Fibroblast of mammary gland (primary cell): ENCODE data around the gene SMARCC1.
"Not testable (repeated sequence)": the region's sequence is repeated elsewhere in the genome, so short reads cannot be mapped to it uniquely, and the experiment has no call there.

ENCODE experiments used
- DNase-seq: peaks from one replicate; pipeline ENCODE4 v3.0.0-alpha.2; 2010; ENCODE audit warnings: low read depth
- H3K4me3 ChIP-seq: 2 replicates; pipeline ENCODE4 v1.5.1; 2011; ENCODE audit warnings: low read depth, mild to moderate bottlenecking, low read length, moderate library complexity; ENCODE audit not compliant: control insufficient read depth
- TF ChIP-seq, protein P1 (sequence below): conservative IDR thresholded peaks from 2 replicates; pipeline ENCODE4 v1.5.1; 2011; ENCODE audit warnings: low read depth, low read length, inconsistent platforms; ENCODE audit not compliant: control insufficient read depth, insufficient read depth

SMARCC1 gene

DNA sequence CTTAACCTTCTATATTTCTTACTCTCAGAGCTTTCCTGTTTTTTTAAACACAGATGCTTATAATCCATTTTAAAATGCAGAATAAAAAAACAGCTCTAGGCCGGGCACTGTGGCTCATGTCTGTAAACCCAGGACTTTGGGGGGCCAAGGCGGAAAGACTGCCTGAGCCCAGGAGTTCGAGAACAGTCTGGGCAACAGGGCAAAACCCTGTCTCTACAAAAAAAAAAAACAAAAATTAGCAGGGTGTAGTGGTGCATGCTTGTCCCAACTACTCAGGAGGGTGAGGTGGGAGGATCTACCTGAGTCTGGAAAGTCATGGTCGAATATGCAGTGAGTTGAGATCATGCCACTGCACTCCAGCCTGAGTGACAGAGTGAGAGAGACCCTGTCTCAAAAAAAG is 15.5 kb downstream of the SMARCC1 start:
- no peak for DNase-seq
- TF ChIP-seq, protein P1, sequence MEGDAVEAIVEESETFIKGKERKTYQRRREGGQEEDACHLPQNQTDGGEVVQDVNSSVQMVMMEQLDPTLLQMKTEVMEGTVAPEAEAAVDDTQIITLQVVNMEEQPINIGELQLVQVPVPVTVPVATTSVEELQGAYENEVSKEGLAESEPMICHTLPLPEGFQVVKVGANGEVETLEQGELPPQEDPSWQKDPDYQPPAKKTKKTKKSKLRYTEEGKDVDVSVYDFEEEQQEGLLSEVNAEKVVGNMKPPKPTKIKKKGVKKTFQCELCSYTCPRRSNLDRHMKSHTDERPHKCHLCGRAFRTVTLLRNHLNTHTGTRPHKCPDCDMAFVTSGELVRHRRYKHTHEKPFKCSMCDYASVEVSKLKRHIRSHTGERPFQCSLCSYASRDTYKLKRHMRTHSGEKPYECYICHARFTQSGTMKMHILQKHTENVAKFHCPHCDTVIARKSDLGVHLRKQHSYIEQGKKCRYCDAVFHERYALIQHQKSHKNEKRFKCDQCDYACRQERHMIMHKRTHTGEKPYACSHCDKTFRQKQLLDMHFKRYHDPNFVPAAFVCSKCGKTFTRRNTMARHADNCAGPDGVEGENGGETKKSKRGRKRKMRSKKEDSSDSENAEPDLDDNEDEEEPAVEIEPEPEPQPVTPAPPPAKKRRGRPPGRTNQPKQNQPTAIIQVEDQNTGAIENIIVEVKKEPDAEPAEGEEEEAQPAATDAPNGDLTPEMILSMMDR: no peak
- H3K4me3 ChIP-seq: no peak overlapping the region

DNA sequence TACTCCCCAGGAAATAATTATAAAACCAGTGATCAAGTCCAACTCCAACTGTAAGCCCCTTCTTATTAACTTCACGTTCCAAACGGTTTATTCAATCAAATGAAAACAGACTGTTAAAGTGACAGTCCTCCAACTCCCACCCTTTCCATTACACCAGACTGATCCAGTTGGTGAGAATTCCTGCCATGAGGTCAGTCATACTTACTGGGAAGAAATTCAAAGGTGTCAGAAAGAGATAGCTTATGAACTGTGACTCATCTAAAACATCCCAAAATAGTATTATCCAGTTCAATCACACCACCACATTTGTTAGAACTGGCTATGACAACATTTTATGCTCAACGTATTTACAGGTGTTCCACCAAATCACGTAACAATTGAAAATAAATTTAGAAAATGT is 19.5 kb downstream of the SMARCC1 start:
- TF ChIP-seq, protein P1: no peak
- no peak overlapping the region for H3K4me3 ChIP-seq
- DNase-seq: peak; percentile 31

DNA sequence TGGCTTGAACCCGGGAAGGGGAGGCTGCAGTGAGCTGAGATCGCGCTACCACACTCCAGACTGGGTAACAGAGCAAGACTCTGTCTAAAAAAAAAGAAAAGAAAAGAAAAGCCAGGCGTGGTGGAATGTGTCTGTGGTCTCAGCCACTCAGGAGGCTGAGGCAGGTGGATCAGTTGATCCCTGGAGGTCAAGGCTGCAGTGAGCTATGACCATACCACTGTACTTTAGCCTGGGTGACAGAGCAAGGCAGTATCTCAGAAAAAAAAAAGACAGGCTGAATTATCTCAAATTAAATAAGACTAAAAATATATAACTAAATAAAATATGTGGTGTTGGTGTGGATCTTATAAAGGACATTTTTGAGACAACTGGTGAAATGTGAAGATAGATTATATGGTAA is 20.6 kb downstream of the SMARCC1 start:
- no peak overlapping the region for H3K4me3 ChIP-seq
- no peak for DNase-seq
- TF ChIP-seq, protein P1: no peak

DNA sequence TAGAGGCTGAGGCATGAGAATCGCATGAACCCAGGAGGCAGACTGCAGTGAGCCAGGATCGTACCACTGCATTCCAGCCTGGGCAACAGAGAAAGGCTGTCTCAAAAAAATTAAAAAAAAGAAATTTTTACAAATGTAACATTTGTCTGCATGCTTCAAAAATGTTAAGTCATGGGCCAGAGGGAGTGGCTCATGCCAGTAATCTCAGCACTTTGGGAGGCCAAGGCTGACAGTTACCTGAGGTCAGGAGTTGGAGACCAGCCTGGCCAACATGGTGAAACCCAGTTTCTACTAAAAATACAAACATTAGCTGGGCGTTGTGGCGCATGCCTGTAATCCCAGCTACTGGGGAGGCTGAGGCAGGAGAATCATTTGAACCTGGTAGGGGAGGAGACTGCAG is 21.5 kb downstream of the SMARCC1 start:
- H3K4me3 ChIP-seq, DNase-seq: not testable (repeated sequence)

DNA sequence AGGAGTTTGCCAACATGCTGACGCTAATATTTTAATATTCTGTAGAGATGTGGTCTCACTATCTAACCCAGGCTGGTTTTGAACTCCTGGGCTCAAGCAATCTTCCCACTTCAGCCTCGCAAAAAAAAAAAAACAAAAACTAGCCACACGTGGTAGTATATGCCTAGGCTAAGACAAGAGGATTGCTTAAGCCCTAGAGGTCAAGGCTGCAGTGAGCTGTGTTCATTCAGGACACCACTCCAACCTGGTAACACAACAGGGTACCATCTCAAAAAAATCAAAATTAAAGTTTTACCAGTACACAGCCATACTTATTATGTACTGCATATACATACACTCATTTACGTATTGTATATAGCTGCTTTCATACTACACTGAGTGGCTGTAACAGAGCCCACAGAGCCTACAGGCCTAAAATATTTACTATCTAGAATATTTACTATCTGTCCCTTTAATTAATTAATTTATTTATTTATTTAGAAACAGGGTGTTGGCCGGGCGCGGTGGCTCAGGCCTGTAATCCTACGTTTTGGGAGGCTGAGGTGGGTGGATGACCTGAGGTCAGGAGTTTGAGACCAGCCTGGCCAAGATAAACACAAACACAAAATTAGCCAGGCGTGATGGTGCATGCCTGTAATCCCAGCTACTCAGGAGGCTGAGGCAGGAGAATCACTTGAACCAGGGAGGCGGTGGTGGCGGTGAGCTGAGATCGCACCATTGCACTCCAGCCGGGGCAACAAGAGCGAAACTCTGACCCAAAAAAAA is 23.2 kb downstream of the SMARCC1 start:
- no peak overlapping the region for H3K4me3 ChIP-seq
- no peak for DNase-seq
- TF ChIP-seq, protein P1: no peak

DNA sequence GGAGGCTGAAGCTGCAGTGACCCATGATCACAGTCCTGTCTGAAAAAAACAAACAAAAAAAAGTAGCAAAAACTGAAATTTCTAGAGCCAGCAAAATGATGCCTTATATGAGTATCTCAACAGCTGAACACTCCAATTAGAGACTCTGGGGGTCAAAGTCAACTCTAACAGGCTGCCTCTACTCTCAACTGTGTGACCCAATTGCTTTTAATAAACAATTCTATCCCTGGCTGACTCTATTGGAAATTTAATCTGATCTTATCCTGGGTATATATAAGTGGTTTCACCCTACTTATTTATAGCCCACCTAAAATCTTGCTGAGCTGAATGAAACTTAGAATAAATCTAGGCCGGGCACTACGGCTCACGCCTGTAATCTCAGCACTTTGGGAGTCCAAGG is 29.0 kb downstream of the SMARCC1 start:
- H3K4me3 ChIP-seq: no peak overlapping the region
- TF ChIP-seq, protein P1: no peak
- no peak for DNase-seq

DNA sequence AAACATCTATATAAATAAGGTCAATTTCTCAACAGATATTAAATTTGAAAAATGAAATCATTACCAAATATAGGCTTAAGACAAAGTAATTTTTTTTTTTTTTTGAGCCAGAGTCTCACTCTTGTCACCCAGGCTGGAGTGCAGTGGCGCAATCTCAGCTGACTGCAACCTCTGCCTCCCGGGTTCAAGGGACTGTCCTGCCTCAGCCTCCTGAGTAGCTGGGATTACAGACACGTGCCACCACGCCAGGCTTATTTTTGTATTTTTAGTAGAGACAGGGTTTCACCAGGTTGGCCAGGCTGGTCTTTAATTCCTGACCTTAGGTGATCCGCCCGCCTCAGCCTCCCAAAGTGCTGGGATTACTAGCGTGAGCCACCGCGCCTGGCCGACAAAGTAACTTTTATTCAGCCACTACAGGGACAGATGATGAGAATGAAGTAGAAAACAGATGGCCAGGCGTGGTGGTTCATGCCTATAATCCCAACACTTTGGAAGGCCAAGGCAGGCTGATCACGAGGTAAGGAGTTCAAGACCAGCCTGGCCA is 30.8 kb downstream of the SMARCC1 start:
- H3K4me3 ChIP-seq, DNase-seq: not testable (repeated sequence)

DNA sequence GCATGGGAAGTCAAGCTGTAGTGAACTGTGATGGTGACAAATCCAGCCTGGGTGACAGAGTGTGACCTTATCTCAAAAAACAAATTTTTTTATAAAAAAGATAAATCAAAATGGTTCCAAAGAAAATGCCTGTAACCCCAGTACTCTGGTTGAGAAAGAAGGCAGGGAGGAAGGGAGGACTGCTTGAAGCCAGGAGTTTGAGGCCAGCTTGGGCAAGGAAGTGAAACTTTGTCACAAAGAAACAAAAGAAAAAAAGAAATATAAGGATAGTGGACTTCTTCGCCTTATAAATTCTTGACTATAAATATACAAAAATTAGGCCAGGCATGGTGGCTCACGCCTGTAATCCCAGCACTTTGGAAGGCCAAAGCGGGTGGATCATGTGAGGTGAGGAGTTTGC is 34.1 kb downstream of the SMARCC1 start:
- H3K4me3 ChIP-seq: no peak overlapping the region
- TF ChIP-seq, protein P1: no peak
- no peak for DNase-seq
